Measurements from ENCODE around the gene SNX20.
A peak's percentile ranks its signal among the peaks of the same experiment; 100 is the strongest.

SNX20 gene, protein sequence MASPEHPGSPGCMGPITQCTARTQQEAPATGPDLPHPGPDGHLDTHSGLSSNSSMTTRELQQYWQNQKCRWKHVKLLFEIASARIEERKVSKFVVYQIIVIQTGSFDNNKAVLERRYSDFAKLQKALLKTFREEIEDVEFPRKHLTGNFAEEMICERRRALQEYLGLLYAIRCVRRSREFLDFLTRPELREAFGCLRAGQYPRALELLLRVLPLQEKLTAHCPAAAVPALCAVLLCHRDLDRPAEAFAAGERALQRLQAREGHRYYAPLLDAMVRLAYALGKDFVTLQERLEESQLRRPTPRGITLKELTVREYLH

DNA sequence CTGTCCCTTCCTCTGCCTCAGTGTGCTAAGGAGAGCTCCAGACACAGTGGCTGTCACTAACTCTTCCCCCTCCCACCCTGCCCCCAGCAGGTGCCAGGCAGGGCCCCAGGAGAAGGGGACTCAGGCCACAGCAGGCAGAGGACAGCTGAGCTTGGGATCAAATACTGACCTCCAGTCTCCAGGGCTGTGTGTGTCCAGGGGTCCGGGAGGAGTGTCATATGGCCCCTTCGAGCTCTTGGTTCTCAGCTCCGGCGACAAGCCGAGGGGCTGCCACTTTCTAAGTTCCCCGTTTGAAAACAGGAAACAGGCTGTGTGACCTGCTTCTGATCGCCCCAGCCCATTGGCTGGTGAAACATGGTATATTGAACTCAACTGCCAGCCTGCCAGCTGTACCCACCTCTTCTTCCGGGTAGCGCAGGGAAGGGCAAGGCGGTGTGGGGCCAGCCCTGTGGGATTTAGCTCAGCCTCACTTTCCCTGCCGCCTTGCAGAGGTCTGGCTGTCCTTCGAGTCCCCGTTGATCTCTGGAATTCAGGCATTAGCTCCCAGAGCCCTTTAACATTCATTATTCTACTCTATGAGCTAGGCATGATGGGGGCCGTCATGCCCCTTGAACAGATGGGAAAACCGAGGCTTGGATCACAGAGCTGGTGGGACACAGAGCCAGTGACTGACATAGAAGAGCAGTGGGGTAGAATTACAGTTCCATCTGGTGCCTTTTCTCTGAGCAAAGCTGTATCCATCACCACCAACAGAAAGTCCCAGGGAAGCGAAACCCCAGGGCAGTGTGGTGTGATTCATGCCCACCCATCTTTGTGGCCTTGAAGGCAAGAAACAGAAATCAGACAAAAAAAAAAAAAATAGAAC lies at the start of gene SNX20:
Gene SNX20, minus strand, starts transcription at position 292 of the 865 bp plus-strand sequence. CDS start 3,786 bp downstream, outside the sequence.
- DNase-seq: peak; percentile 81

DNA sequence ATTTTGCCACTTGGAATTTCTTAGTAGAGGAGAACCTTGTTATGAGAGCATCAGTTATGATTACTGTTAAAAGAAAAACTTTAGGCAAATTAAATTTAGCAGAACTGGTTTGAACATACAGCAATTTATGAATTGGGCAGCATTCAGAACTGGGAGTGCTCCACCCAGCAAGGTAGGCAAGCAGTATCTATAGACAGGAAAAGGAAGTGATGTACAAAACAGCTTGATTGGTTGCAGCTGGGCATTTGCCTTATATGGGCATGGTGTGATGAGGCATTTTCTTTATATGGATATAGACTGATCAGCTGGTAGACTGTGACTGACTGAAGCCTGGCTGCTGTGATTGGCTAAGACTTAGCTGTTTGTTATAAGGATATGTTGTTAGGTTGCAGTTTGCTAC lies 43.2 kb upstream of the SNX20 start:
- DNase-seq: no peak

DNA sequence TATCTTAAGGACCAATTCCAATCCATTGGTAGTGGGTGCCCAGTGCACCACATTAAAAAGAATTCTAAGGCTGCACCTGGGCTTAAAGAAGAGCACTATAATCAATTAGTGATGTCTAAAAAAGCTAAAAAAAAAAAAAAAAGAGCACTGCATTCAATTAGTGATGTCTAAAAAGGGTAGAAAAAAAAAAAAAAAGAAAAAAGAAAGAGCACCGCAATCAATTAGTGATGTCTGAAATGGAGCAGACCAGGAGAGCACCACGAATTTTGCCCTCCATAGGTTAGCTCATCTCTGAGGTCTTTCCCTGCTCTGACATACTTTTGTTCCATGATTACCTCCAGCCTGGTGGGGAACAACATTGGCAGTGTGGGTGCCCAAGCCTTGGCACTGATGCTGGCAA lies 41.8 kb upstream of the SNX20 start:
- no peak for DNase-seq

DNA sequence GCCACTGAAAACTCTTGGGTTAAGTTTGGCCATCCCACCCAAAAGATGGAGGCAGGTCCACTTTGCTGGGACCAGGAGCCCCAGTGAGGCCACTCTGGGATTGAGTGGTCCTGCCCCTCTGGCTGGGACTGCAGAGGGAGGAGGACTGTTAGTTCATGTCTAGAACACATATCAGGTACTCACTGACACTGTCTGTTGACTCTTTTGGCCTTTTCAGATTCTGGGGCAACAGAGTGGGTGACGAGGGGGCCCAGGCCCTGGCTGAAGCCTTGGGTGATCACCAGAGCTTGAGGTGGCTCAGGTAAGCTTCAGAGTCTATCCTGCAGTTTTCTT lies 41.3 kb upstream of the SNX20 start:
- DNase-seq: no peak

DNA sequence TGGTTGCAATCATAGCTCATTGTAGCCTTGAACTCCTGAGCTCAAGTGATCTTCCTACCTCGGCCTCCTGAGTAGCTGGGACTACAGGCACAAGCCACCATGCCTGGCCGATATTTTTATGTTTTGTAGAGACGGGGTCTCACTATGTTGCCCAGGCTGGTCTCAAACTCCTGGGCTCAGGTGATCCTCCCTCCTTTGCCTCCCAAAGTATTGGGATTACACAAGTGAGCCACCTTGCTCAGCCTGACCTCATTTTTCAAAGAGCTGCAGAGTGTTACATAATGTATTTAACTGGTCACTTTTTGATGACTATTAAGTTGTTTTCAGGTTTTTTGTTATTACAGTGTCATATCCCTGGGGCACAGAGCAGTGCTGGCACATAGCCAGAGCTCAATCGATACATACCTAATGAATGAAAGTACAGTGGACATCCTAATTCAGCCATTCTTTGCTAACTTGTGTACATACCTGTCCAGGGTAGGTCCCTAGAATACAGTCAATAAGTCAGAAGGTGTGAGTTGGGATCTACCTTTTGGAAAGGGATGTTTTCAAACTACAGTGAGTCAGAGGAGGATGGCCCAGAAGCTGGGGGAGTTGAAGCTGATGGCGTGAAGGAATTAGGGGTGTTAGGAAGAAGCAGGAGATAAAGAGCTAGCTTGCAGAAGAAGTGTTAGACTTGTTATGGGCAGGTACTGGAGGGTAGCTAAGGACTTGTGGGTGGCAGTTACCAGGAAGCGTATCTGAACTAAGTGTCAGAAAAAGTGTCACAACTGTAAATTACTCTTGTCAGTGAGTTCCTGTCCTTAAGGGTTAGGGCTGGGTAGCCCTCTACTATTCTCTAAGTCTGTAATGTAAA lies 40.7 kb upstream of the SNX20 start:
- no peak for DNase-seq

DNA sequence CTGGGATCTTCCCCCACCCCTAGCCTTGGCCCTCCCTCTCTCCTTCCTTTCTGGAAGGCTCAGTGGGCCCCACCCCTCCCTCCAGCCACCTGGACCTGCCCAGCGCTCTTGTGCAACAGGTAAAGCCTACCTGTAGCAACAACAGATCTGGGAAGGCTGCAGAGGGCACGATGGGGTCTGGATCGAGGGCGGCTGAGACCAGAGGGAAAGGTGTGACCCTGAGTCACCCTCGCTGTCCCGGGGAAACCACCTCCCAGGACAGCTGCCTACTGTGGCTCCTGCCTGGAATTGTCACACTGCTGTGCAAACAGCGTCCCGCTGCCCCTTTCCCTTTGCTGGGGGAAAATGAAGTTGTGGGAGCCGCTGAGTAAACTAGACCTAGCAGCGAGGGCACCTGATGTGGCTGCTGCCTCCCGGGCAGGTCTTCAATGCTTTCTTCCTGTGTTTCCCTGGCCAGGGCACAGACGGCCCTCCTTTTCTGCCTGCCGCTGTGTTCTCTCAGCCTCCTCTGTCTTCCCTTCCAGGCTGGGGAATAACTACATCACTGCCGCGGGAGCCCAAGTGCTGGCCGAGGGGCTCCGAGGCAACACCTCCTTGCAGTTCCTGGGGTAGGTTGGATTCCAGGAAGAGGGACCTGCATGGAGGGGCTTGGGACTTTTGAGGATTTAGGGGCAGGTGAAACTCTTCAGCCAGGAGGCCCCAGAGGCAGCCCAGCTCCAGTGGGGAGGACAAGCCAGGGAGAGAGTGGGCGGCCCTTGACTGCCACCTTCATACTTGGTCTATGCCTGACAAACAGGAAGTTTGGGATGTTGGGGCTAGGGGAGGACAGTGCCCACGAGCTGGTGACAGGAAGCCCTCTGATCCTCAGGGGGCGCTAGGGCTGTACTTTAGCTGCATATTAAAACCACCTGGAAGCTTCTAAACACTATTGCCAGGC lies 38.6 kb upstream of the SNX20 start:
- DNase-seq: no peak

DNA sequence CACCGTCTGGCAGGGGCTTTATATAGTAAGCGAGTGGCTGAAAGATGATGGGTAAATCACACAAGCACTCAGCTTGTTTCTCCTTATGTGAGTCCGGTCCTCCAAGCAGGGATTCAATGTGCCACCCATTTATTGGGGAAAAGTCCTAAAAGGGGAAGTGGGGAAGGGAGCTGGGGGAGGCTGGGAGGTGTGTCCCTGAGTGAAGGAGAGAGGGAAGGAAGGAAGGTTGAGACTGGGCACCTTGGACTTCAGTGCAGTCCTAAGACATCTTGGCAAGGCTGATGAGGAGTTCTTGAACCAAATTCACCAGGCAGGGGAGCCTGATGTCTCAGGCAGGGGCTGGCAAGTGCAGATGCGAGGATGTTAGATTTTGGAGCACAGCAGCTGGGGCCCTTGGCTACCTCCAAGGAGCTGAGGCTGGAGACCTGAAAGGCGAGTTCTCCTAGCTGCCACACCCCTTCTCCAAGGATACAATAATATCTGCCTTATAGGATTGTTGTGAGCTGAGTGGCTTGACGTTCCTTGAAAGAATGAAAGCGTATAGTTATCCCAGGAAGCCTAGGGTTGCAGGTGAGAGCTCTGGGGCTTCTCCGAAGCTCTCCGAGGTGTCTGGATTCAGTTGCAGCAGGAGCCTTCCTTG lies 37.8 kb upstream of the SNX20 start:
- DNase-seq: no peak

DNA sequence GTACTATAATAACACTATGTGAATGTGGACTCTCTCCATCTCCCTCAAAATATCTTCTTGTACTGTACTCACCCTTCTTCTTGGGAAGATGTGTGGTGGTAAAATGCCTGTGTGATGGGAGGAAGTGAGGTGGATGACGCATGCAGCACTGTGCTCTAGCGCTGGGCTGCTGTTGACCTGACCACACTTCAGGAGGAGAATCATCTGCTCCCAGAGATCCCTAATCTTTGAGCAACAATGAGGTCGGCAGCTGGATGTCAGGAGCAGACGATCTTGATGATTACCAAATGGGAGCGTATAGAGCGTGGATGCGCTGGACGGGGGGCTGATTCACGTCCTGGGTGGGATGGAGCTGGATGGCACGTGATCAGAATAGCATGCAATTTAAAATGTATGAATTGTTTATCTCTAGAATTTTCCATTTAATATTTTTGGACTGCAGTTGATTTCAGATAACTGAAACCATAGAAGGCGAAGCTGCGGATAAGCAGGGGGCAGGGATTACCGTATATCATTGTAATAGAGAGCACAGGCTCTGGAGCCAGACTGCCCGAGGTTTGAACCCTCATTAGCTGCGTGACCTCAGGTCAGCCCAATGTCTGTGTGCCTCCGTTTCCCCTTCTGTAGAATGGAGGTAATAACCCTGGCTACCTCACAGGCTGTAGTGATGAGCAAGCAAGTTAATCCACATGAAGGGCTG lies 37.1 kb upstream of the SNX20 start:
- no peak for DNase-seq

DNA sequence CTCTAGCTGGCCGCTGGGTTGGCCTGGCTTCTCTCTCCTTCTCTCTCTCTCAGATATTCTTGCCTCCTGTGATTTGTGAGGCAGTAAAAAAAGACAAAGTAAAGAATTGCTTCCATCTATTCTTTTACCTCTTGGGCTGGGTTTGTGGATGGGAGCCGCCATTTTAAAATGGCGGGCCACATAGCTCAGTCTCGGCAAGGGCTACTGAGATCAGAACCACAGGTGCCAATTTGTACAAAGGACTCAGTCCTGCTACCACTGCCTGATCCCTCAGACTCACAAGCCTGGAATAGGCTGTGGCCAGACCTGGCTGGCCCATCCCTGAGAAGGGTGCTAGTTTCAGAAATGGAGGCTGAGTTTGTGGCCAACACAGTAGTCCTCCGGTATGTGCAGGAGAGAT lies 36.4 kb upstream of the SNX20 start:
- DNase-seq: no peak

DNA sequence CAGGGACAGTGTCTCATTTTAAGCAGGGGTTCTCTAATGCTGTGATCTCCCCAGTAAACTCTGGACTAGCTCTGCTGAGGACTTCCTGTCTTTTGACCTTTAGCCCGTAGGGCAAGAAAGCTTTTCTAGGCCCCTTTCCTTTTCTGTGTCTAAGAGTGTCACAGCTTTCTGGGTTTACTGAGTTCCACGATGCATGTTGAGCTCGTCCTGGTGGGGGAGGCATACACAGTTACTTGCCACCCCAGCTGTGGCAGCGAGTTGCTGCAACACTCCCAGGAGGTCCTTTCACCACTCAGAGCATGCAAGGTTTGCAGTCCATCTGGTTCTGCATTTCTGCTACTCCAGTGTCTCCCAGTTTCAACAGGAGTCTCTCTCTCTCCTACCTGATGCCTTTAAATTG lies 36.0 kb upstream of the SNX20 start:
- DNase-seq: no peak

DNA sequence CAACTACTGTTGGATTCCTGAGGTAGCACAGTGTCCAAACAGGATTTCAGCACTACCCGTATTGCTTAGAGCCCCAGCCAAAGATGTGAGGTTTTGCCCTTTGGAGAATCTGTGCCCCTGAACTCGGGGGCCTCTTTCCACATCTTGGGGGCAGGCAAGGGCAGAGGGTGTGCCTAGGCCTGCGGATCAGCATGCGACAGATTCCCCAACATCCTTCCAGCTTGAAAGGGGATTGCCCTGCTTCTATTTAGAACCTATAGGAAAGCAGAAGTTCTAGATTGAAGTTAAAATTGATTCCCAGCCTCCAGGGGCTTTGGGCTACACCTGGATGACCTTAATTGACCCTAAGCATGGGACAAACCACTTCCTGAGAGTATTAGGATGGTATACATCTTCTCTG lies 31.8 kb upstream of the SNX20 start:
- DNase-seq: no peak

DNA sequence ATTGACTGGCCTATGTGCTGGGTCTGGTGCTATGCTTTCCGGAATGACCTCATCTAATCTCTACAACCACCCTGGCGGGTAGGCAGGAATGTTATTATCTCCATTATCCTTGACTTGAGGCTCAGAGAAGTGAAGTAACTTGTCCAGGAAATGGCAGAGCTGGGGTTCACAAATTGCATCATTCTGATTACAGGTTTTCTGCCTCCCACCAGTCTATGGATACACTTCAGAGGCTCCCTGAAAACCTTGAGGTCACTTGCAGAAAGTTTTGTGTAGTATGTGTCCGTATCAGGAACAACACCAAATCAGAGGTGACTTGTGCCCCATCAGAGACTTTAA lies 31.4 kb upstream of the SNX20 start:
- DNase-seq: no peak

DNA sequence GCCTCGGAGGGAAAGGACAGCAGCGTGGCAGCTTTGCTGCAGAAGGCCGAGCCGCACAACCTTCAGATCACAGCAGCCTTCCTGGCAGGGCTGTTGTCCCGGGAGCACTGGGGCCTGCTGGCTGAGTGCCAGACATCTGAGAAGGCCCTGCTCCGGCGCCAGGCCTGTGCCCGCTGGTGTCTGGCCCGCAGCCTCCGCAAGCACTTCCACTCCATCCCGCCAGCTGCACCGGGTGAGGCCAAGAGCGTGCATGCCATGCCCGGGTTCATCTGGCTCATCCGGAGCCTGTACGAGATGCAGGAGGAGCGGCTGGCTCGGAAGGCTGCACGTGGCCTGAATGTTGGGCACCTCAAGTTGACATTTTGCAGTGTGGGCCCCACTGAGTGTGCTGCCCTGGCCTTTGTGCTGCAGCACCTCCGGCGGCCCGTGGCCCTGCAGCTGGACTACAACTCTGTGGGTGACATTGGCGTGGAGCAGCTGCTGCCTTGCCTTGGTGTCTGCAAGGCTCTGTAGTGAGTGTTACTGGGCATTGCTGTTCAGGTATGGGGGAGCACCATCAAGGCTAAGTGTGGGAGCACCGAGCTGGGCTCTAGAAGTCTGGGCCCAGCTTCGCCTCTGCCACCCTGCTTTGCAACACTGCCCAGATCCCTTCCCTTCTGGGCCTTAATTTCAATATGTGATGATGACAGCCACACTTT lies 30.9 kb upstream of the SNX20 start:
- no peak for DNase-seq

DNA sequence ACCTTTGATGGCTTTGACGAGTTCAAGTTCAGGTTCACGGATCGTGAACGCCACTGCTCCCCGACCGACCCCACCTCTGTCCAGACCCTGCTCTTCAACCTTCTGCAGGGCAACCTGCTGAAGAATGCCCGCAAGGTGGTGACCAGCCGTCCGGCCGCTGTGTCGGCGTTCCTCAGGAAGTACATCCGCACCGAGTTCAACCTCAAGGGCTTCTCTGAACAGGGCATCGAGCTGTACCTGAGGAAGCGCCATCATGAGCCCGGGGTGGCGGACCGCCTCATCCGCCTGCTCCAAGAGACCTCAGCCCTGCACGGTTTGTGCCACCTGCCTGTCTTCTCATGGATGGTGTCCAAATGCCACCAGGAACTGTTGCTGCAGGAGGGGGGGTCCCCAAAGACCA lies 29.9 kb upstream of the SNX20 start:
- no peak for DNase-seq

DNA sequence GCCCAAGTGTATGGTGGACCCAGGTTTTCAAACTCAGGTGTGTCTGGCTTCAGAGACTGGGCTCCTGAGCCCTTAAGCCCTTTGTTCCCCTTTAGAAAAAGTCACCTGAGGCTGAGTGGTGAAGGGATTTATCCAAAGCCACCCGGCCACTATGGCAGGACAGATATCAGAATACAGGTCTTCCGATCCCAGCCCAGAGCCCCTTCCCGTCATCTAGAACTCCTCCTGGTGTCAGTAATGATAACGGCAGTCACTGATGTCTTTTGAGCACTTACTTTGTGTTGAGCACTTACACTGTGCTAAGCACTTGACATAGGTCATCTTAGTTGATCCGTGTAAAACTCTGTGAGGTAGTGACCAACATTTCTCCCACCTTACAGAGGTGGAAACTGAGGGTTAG lies 28.9 kb upstream of the SNX20 start:
- no peak for DNase-seq

DNA sequence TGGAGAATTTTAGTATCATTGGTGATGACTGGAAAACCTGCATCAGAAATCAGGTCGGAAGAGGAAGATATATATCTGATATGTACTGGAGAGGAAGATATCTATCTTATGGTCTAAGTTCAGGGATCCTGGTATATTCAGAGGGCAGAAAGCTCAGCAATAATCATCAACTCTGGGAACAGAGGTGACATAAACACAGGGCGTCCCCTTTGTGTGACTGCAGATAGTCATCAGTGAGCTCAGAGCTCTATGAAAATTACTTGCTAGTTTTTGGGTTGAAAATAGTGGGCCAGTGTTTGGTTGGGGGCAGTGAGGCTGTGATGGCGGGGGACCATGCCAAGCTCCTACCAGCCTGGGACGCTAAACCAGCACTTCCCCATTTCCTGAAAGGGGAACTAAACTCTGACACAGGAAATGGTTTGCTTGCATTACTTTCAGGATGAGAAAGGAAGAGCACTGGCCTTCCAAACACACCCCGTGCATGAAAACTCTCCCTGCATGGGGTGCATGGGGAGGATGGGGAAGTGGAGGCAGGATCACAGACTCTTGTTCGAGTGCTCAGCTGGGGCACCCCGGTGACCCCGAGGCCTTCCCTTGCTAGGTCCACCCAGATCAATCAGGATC lies 28.1 kb upstream of the SNX20 start:
- peak; percentile 41 for DNase-seq

DNA sequence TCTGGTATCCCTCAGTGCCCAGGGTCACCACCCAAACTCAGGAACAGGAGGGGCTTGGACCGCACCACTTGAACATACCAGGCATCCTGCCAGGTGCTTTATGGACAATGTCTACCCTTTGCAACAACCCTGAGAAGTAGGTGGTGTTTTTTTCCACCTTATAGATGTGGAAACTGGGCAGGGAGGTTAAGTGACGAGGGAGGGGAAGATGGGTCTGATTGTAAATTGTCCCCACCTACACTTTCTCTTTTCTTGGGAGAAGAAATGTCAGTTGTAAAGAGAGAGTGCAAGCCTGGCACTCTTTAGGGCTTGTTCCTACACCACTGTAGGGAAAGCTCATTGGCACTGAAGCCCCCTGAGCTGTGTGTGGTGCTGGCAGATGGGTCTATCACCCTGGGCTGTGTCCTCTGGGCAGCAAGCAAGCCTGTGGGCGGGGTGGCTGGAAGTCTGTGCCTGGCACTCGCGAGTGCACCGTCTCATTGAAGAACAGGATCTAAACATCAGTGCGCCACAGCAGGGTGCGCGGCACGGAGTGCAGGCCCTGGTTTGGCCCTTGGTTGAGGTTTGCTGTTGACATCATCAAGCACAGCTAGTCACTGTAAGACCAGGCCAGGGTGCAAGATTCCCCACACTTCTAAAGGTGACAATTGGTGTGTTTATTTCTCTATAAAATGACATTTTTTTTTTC lies 27.4 kb upstream of the SNX20 start:
- no peak for DNase-seq

DNA sequence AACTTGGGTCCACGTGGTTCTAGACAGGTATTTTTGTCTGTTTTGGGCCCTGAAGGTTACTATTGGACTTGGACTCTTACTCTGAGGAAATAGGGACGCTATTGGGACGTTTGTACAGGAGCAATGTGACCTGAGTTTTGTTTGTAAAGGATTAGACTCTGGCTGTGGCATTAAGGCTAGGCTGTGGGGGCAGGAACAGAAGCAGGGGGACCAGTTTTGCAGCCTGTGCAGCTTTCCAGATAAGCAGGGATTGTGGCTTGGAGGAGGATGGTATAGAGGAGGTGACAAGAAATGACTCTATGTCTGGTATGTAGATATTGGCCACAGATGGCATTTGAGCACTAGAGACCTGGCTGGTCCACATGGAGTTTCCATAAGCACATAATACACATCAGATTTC lies 25.1 kb upstream of the SNX20 start:
- no peak for DNase-seq

DNA sequence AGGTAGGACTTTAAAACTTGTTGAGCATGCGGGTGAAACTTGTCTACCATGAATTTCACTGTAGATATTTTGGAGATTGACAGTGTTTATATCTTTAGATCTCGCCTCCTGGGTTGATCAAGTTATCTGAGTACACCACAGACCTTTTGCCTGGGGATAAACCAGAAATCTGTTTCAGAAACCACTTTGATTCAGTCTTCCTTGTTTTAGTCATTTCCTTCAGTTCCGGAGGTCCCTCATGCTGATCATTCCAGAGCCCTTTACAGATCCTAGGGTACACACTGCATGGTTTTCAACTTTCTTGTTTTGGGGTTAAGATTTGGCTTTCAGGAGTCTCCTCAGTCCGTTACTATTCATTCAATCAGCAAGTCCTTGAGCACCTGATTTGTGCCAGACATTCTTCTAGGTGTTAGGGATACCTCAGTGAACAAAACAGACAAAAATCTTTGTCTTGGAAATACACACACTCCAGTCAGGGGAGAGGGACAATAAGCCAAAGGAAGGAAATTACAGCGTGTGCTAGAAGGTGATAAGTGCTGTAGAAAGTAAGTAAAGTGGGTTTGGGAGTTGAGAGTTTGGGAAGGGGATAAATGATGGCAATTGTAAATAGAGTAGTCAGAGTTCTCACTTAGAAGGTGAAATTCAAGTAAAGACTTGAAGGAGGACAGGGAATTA lies 24.5 kb upstream of the SNX20 start:
- no peak for DNase-seq
